GM21717 (cell line): ENCODE measurements around the gene PILRB.
"Not testable (repeated sequence)": the region's sequence is repeated elsewhere in the genome, so short reads cannot be mapped to it uniquely, and the experiment has no call there.

Source experiments
- ATAC-seq: cut with Tn5 transposase; IDR thresholded peaks from one replicate; pipeline ENCODE4 v1.9.1; 2021; ENCODE audit warnings: mild to moderate bottlenecking, moderate library complexity; ENCODE audit not compliant: unreplicated experiment

PILRB gene

DNA sequence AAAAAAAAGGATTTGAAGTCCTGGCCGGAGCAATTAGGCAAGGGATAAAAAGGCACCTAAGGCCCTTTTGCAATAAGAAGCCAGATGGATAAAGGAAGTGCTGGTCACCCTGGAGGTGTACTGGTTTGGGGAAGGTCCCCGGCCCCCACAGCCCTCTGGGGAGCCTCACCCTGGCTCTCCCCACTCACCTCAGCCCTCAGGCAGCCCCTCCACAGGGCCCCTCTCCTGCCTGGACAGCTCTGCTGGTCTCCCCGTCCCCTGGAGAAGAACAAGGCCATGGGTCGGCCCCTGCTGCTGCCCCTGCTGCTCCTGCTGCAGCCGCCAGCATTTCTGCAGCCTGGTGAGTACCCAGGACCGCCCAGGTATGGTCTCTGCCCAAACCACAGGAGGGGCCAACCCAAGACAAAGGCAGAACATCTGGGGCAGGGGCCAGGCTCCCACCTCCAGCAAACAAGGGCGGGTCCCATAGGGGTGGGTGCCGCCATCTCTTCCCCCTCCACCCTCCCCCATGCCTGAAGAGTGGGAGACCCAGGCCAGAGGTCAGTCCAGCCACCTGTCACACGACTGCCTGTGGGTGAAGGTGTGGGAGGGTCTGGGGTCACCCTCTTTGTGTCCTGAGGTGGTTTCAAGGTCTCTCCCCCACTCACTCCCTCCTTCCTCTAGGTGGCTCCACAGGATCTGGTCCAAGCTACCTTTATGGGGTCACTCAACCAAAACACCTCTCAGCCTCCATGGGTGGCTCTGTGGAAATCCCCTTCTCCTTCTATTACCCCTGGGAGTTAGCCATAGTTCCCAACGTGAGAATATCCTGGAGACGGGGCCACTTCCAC, at the start of gene PILRB:
Gene PILRB, plus strand, starts transcription at position 91 of the 830 bp plus-strand sequence. Its CDS starts 186 bp downstream, at position 277.
- ATAC-seq, result no peak

DNA sequence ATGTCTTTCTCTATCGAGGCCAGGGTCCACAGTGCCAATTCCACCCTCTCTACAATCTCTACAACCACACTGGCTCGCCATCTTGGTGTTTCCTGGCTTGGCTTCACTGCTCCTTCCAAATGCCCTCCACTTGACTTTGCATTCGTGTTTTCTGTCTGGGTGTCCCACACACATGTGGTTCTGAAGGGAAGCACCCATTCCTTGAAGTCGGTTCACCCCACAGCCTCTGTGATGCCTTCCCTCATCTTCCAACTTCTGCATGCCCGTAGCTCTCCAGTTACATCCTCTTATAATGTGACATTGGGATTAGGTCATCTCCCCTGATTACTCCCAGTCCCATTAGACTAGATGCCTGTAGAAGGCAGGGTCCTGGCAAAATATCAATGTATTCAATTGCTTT, 39.6 kb upstream of the PILRB start:
- ATAC-seq, result not testable (repeated sequence)

DNA sequence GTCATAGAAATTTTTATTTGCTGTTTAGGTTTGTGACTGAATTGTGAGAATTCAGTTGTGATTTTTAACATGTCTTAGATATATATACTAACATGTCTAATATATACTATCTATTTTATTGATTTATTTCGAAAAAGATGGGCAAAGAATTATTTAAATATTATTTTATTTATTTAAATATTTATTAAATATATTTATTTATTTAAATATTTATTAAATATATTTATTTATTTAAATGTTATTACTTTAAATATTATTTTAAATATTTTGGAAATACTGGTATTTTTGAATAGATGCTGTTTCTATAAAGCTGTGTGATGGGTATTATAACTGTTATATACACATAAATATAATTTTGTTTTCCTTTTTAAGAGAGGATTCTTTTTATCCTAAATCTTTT, 36.3 kb upstream of the PILRB start:
- not testable (repeated sequence) for ATAC-seq

DNA sequence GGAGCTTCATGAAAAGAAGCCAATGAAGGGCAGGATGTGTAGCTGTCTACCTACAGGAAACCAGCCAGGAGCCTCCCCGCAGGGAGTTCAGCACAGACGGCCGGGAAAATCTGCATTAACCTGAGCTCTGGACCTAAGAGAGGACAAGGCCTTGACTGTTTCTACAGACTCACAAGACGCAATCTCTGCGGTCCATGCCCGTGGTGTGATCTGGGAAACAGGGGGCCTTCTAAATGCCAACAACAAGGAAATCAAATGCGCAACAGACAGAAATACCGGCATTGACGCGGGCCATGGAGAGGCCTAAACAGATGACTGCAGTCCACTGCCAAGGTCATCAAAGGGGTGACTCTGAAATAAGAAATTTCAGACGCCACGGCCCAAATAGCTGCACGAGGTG, 33.7 kb upstream of the PILRB start:
- not testable (repeated sequence) for ATAC-seq

DNA sequence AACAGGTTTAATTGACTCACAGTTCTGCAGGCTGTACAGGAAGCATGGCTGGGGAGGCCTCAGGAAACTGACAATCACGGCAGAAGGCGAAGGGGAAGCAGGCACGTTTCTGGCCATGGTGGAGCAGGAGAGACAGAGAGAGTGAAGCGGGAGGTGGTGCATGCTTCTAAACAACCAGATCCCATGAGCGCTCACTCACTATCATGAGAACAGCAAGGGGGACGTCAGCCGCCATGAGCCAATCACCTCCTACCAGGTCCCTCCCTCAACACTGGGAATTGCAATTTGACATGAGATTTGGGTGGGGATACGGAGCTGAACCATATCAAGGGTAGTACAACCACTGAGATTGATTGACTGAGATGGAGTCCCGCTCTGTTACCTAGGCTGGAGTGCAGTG, 32.2 kb upstream of the PILRB start:
- not testable (repeated sequence) for ATAC-seq

DNA sequence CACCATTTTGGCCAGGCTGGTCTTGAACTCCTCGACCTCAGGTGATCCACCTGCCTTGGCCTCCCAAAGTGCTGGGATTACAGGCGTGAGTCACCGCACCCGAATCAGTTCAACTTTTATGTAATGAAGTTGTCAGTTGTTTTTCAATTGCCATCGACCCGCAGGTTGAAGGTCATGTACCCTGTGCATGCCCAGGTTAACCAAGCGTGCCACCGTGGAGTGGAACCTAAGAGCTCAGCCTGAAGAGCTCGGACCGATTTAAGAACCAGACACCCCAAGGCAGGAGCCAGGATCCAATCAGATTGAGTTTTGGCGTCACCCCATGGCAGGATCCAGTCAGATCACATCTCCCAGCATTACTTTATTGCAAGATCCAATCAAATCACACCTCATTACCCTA, 31.0 kb upstream of the PILRB start:
- not testable (repeated sequence) for ATAC-seq

DNA sequence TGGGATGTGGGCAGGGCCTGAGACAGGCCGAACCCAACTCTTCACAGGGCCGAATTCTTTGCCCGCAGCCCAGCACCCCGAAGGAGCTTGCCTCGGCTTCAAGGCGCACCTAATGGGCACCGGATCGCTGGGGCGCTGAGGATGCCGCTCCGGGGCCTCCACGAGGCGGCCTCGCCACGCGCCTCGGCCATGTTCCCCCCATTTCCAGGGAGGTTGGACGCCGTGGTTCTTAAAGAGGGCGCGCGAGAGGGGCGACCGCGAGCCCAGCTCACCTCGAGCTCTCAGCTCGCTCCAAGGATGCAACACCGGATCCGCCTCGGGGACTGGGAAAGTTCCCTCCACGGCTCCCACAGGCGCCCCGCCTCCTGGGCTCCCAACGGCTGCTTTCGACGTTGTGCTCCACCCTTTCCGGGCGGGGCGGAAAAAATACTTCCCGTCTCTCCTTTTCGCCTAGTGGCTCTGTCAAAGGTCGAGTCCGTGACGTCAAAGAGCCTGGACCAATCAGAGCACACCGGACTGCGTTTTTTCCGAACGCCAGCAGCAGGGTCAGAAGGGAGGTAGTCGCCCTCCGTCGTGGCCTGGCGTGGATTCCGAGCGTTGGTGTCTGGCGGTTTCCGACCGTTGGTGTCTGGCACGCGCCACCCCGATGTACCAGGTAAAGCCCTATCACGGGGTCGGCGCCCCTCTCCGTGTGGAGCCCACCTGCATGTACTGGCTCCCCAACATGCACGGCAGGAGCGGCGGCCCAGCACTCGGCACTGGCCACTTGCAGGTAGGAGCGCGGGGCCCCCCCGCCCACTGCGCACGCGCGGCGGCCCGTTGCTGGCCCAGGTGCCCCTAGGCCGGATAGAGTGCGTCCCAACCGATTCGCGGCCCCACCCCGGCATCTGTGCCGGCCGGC, 22.1 kb upstream of the PILRB start:
- ATAC-seq, result peak; percentile 89

DNA sequence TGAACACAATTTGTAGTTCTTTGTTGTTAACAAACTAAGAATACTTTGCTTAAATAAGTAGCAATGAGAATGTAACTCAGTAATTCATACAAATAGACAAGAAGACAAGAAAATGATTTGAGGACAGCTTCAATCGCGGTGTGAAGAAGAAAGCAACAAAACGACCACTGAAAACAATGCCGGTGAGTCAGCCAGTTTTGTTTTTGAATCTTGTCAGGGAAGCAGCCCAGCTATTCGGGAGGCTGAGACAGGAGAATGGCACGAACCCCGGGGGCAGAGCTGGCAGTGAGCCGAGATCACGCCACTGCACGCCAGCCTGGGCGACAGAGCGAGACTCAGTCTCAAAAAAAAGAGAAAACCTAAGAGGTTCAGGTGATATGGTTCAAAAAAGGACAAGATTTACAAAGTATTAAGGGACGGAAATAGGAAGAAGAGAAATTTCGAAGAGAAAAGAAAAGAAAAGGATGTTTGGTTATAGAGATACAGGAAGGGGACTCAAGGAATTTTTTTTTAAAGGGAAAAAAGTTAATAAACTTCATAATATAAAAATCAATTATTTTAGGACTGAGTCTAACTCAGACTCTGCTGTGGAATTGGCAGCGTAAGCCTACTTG, 19.7 kb upstream of the PILRB start:
- ATAC-seq, result not testable (repeated sequence)

DNA sequence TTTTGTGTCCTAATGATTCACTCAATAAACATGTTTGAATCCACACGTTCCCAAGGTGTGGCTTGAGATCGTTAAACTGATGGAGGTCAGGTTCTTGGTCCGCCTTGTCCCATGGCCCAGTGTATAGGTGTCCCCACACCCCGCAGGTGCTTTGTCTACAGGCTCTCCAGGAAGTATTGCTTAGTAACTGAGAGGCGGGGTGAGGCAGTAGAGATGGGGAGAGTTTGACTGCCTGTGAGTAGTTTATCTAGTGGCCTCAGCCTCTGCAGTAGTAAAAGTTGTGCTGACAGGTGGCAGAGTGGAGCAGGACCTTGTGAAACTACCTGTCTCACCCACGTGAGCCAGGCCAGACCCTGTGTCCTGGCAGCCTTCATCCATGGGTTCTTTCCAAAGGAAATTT, 16.6 kb upstream of the PILRB start:
- not testable (repeated sequence) for ATAC-seq

DNA sequence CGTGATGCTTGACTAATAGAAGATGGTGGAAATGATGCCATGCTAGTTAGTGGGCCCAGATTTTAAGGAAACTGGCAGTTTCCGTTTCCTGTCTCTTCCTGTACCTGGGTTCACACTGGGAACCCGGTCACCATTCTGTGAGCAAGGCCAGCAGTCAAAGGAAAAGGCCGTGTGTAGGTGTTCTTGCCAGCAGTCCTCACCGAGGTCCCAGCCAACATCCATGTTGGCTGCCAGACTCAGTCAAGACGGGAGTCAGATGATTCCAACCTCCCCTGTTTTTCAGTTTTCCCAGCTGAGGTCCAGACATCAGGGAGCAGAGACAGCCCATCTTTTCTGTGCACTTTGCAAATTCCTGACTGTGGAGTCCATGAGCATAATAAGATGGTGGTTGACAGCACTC, 15.2 kb upstream of the PILRB start:
- no peak for ATAC-seq

DNA sequence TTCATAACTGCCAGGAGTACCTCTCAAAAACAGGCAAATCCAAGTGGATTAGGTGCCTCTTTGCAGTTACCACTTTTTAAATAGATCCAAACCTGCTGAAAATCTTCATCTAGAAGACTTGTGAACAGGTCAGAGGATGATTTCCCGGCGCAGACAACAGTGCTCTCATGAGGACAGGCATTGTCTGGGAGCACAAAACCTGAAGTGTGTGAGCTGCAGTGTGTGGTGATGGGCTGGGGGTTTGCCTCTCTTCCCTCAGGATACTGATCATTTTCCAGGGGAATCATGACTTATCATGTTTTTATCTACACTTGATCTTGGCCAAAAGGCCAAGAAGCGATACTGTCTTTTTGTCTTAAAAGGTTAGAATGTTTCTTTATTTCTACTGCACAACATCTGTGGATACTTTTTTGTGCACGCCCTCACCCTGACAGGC, 13.8 kb upstream of the PILRB start:
- ATAC-seq, result peak; percentile 8

DNA sequence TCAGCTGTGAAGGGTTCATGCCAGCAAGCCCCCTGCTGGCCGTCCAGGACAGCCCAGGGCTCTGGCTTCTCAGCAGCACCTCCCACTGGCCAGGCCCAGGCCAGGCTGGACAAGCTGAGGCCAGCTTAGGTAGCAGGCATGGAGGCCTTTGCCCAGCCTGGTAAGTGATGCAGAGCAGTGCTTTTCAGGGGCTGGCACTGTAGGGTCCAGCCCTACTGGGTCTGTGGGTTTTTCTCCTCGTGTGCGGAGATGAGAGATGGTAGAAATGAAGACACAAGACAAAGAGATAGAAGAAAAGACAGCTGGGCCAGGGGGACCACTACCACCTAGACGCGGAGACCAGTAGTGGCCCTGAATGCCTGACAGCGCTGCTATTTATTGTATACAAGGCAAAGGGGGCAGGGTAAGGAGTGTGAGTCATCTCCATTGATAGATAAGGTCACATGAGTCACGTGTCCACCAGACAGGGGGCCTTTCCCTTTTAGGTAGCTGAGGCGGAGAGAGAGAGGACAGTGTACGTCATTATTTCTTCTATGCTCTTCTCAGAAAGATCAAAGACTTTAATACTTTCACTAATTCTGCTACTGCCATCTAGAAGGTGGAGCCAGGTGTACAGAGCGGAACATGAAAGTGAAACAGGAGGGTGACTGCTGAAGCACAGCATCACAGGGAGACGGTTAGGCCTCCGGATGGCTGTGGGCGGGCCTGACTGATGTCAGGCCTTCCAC, 13.2 kb upstream of the PILRB start:
- ATAC-seq, result peak; percentile 54

DNA sequence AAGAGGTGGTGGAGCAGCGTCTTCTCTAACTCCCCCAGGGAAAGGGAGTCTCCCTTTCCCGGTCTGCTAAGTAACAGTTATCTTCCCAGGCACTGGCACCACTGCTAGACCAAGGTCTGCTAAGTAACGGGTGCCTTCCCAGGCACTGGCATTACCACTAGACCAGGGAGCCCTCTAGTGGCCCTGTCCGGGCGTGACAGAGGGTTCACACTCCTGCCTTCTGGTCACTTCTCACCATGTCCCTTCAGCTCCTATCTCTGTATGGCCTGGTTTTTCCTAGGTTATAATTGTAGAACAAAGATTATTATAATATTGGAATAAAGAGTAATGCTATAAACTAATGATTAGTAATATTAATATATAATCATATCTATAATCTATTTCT, 12.6 kb upstream of the PILRB start:
- peak; percentile 14 for ATAC-seq

DNA sequence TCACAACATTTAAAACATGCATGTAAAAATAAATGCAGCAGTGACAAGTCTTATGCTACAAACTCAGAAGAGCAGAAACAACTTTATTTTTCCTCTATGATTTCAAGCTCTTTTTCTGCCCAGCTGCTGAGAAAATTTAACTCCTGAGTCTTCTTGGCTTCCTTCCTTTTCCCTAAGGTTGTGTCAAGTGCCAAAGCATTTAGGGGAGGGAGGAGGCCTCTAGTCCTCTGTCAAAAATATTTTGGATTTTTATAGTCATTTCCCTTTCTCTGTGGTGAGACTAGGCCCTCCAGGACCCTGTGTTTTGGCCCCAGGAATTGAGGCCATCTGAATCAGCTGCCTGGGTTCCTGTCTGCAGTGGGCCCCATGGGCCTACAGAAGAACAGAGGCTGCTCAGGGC, 11.0 kb upstream of the PILRB start:
- ATAC-seq, result no peak

DNA sequence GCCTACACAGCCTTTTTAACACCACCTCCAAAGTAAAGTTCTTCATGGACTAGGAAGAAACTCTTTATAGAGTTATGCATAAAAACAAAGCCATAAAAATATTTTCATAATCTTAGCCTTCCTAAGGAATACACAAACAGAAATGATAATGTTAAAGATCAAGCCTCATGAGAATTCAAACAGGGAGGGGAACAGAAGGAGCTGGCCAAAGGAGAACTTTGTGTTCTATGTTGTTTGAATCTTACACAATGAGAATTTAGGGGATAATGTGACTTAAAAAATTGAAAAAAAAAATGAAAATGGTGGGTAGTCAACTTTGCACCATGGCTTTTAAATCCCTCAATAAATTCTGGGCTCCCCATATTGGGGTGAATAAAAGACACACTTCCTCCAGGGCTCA, 9.1 kb upstream of the PILRB start:
- ATAC-seq, result no peak

DNA sequence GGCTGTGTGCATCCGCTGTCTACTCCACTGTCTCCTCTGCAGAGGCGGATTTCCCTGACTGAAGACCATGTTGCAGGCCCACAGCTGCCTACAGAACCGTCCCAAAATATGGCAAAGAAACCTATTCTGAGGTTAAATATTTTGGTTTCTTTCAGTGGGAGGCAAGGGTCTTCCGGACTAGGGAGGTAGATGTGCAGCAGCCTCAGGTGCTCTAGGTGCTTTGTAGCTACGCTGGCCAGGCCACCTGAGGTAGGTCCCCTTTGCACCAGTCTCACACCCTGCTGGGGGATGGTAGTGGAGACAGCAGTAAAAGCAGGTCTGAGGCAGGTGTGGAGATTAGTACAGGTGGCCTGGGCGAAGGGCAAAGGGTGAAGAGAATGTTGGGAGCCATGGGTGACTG, 8.2 kb upstream of the PILRB start:
- ATAC-seq, result no peak

DNA sequence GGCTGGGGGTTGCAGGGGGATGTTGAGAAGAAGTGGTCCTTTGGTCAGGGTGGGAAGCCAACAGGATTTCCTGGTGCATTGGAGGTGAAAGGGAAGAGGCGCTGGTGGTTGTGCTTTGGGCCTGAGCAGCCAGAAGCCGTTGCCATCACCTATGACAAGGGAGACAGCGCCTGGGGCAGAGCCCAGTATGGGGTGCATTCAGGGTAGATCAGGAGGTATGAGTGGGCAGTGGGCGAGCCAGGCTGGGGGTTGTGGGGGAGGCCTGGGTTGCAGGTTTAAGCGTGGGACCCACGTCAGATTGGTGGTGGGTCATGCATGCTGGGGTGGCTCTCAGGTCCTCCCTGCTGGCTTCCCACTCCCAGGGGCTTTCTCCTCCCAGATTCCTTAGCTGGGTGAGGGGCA, 6.3 kb upstream of the PILRB start:
- ATAC-seq, result no peak

DNA sequence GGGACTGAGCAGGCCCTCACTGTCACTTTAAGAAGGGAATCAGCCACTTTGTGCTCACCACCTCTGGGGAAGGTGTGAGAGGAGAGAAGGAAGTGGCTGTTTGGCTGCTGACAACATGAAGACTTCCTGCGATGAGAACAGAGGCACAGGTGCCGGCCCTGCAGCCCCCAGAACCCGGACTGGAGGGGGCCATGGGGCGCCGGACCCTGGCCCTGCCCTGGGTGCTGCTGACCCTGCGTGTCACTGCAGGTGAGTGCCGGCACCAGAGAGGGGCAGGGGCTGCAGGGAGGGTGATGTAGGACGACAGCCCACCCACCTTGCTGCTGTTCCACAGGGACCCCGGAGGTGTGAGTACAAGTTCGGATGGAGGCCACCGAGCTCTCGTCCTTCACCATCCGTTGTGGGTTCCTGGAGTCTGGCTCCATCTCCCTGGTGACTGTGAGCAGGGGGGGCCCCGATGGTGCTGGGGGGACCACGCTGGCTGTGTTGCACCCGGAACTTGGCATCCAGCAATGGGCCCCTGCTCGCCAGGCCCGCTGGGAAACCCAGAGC, 5.6 kb upstream of the PILRB start:
- not testable (repeated sequence) for ATAC-seq

DNA sequence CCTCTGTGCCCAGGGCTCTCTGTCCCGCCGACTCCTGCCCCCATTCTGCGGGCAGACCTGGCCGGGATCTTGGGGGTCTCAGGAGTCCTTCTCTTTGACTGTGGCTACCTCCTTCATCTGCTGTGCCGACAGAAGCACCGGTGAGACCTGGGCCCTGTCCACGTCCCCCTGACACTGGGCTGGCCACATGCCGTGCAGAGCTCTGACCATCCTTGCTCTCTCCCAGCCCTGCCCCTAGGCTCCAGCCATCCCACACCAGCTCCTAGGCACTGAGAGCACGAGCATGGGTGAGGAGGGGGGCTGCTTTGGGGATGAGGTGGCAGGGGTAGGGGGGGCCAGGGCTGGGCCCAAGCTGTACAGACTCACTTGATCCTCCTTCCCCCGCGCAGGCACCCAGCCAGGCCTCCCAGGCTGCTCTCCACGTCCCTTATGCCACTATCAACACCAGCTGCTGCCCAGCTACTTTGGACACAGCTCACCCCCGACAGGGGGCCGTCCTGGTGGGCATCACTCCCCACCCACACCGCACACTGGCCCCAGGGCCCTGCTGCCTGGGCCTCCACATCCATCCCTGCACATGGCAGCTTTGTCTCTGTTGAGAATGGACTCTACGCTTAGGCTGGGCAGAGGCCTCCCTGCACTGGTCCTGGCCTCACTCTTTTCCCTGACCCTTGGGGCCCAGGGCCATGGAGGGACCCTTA, 4.8 kb upstream of the PILRB start:
- no peak for ATAC-seq
